ENCODE results near the gene SGK1.

DNA sequence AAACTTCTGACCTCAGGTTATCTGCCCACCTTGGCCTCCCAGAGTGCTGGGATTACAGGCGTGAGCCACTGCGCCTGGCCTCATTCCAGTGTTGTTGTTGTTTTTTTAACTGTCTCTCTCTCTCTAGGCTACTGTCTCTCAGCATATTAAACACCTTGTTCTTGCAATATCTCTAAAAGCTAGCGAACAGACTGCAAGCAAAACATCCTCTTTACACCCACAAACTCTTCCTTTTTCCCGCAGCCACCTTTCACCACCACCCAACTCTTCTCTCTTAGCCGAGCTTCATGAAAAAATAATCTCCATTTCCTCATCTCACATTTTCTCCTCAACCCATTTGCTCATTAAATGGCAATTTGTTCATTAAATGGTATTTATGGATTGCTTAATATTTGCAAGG lies 45.5 kb downstream of the SGK1 start:
- TF ChIP-seq CTCF (IDR thresholded peaks at IDR 0.05) (no peak), POLR2A (IDR thresholded peaks at IDR 0.05) (no peak), POLR2AphosphoS5 (IDR thresholded peaks at IDR 0.05) (no peak)

Measured in sigmoid colon (tissue), 4 donors.